Measurements from ENCODE around the gene FAM81B.

The FAM81B gene

DNA sequence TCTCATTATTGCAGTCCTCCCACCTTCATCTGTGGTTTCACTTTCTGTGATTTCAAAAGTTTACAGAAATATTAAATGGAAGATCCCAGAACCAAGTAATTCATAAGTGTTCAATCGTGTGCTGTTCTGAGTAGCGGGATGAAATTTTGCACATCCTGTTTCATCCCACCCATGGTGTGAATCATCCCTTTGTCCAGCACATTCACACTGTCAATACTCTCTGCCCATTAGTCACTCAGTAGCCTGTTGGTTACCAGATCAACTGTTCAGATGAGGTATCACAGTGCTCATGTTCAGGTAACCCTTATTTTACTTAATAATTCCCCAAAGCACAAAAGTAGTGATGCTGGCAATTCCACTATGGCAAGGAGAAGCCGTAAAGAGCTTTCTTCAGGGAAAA, 26.8 kb downstream of the FAM81B start:
- peaks cover 8 to 13% of the 10 kb centered on the region in 2 donors for H3K27me3 Mint-ChIP-seq
- DNase-seq (no peak), ATAC-seq (replicated peaks) (no peak)
- no peaks in the 10 kb centered on the region for H3K36me3 Mint-ChIP-seq (ENCODE audit: insufficient read depth)
- H3K9me3 Mint-ChIP-seq, result no peaks in the 10 kb centered on the region
- no peak overlapping the region for H3K27ac Mint-ChIP-seq
- no peaks in the 10 kb centered on the region for H3K4me1 Mint-ChIP-seq (ENCODE audit: low read depth in 2 of 2)
- no peak overlapping the region for H3K4me3 Mint-ChIP-seq

DNA sequence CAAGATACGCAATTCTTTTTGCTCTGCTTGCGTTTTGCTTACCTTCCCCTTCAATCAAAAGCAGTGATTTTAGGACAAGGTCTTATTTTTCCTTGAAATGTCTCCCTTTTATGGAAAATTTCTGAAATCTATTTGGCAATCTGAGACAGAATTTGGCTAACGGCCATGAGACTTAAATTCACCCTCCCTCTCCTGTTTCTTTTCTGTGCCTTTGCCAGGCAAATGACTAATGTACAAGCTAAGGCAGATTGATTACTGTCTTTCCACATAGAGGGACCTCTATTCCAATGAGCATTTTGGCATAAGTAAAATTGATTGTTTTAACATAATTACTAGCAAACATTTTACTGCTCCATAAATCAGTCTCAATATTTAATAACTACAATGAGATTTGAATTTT, 31.7 kb downstream of the FAM81B start:
- H3K27ac Mint-ChIP-seq, result no peak overlapping the region
- no peak overlapping the region for H3K4me3 Mint-ChIP-seq
- DNase-seq (no peak), ATAC-seq (replicated peaks) (no peak)
- no peaks in the 10 kb centered on the region for H3K4me1 Mint-ChIP-seq (ENCODE audit: low read depth in 2 of 2)
- no peaks in the 10 kb centered on the region for H3K36me3 Mint-ChIP-seq (ENCODE audit: insufficient read depth)
- H3K9me3 Mint-ChIP-seq, result no peaks in the 10 kb centered on the region
- H3K27me3 Mint-ChIP-seq, result peaks cover 7 to 14% of the 10 kb centered on the region in 2 donors

GRCh38 chr5:95424016-95424415, 32.9 kb downstream of the FAM81B start:
- Mint-ChIP-seq H3K4me1 (ENCODE audit: low read depth in 2 of 2) (no peaks in the 10 kb centered on the region), H3K9me3 (no peaks in the 10 kb centered on the region), H3K4me3 (no peak overlapping the region), H3K27ac (no peak overlapping the region), H3K27me3 (peaks cover 7 to 14% of the 10 kb centered on the region in 2 donors), H3K36me3 (ENCODE audit: insufficient read depth) (no peaks in the 10 kb centered on the region)
- DNase-seq (no peak), ATAC-seq (replicated peaks) (no peak)

DNA sequence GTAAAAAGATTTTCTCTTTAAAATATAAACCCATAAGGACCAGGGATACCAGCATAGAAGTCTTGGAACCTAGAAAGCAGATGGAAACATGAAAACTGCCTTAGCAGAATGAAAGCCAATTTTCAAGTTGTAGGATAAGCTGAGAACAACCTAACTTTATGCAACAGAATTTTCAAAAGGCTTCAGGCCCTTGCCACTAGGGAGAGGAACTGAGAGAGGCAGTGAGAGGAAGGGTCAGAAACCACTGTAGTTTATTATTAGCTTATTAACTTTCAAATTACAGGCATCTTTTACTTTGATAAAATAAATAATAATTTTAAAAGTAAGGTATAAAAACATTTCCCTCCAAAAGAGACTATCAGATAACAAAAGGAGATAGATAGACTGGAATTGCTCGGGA, 33.4 kb downstream of the FAM81B start:
- no peak for ATAC-seq (replicated peaks)
- no peaks in the 10 kb centered on the region for H3K4me1 Mint-ChIP-seq (ENCODE audit: low read depth in 2 of 2)
- no peaks in the 10 kb centered on the region for H3K36me3 Mint-ChIP-seq (ENCODE audit: insufficient read depth)
- DNase-seq, result no peak
- no peaks in the 10 kb centered on the region for H3K9me3 Mint-ChIP-seq
- H3K27me3 Mint-ChIP-seq, result peaks cover 7 to 14% of the 10 kb centered on the region in 2 donors
- H3K4me3 Mint-ChIP-seq, result no peak overlapping the region
- no peak overlapping the region for H3K27ac Mint-ChIP-seq

- no peaks in the 10 kb centered on the region for H3K4me1 Mint-ChIP-seq (ENCODE audit: low read depth in 2 of 2)
- H3K9me3 Mint-ChIP-seq, result no peaks in the 10 kb centered on the region
- DNase-seq (no peak), ATAC-seq (replicated peaks) (no peak)
- no peak overlapping the region for H3K27ac Mint-ChIP-seq
- no peak overlapping the region for H3K4me3 Mint-ChIP-seq
- peaks cover 0 to 12% of the 10 kb centered on the region in 2 donors for H3K27me3 Mint-ChIP-seq
- no peaks in the 10 kb centered on the region for H3K36me3 Mint-ChIP-seq (ENCODE audit: insufficient read depth)
Measured at GRCh38 chr5:95426227-95426626, 35.1 kb downstream of the FAM81B start.

- peaks cover 0 to 6% of the 10 kb centered on the region in 2 donors for H3K9me3 Mint-ChIP-seq
- H3K27ac Mint-ChIP-seq, result no peak overlapping the region
- peaks cover 4 to 17% of the 10 kb centered on the region in 2 donors for H3K27me3 Mint-ChIP-seq
- no peak for DNase-seq
- no peak for ATAC-seq (replicated peaks)
- no peak overlapping the region for H3K4me3 Mint-ChIP-seq
- no peaks in the 10 kb centered on the region for H3K36me3 Mint-ChIP-seq (ENCODE audit: insufficient read depth)
- no peaks in the 10 kb centered on the region for H3K4me1 Mint-ChIP-seq (ENCODE audit: low read depth in 2 of 2)
Measured at GRCh38 chr5:95432779-95433178, 41.6 kb downstream of the FAM81B start.

- H3K36me3 Mint-ChIP-seq (ENCODE audit: insufficient read depth), result no peaks in the 10 kb centered on the region
- DNase-seq, result no peak
- H3K27me3 Mint-ChIP-seq, result peaks cover 9 to 22% of the 10 kb centered on the region in 2 donors
- no peaks in the 10 kb centered on the region for H3K9me3 Mint-ChIP-seq
- no peak overlapping the region for H3K27ac Mint-ChIP-seq
- no peak for ATAC-seq (replicated peaks)
- H3K4me3 Mint-ChIP-seq, result no peak overlapping the region
- no peaks in the 10 kb centered on the region for H3K4me1 Mint-ChIP-seq (ENCODE audit: low read depth in 2 of 2)
Measured at GRCh38 chr5:95439801-95440493, 48.8 kb downstream of the FAM81B start.

- H3K27ac Mint-ChIP-seq, result no peak overlapping the region
- ATAC-seq (replicated peaks), result no peak
- H3K27me3 Mint-ChIP-seq, result peaks cover 9 to 28% of the 10 kb centered on the region in 2 donors
- H3K9me3 Mint-ChIP-seq, result no peaks in the 10 kb centered on the region
- no peak overlapping the region for H3K4me3 Mint-ChIP-seq
- no peaks in the 10 kb centered on the region for H3K36me3 Mint-ChIP-seq (ENCODE audit: insufficient read depth)
- H3K4me1 Mint-ChIP-seq (ENCODE audit: low read depth in 2 of 2), result no peaks in the 10 kb centered on the region
- no peak for DNase-seq
Measured at GRCh38 chr5:95440825-95441224, 49.7 kb downstream of the FAM81B start.

DNA sequence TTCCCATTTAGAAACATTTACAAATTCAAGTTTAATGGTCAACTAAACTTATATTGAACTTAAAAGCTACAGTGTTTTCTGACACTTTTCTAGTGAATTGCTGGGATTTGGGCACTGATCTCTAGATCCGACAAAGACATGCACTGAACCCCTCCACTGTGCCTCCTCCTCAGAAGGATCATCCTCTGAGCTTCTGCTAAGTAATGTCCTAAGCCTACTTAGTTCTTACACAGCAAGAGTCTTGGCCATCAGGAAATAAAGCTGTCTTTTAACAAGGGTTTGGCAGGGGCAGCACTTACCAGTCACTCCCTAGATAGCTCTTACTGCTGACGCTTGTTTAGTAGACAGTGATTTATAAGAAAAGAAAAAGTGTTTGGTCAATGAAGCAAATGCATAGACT, 50.5 kb downstream of the FAM81B start:
- peaks cover 9 to 27% of the 10 kb centered on the region in 2 donors for H3K27me3 Mint-ChIP-seq
- no peak overlapping the region for H3K4me3 Mint-ChIP-seq
- DNase-seq (no peak), ATAC-seq (replicated peaks) (no peak)
- no peaks in the 10 kb centered on the region for H3K36me3 Mint-ChIP-seq (ENCODE audit: insufficient read depth)
- no peaks in the 10 kb centered on the region for H3K4me1 Mint-ChIP-seq (ENCODE audit: low read depth in 2 of 2)
- no peaks in the 10 kb centered on the region for H3K9me3 Mint-ChIP-seq
- H3K27ac Mint-ChIP-seq, result no peak overlapping the region

- no peak overlapping the region for H3K27ac Mint-ChIP-seq
- peaks cover 0 to 24% of the 10 kb centered on the region in 2 donors for H3K27me3 Mint-ChIP-seq
- H3K36me3 Mint-ChIP-seq (ENCODE audit: insufficient read depth), result no peaks in the 10 kb centered on the region
- ATAC-seq (replicated peaks) (no peak), DNase-seq (no peak)
- H3K4me1 Mint-ChIP-seq (ENCODE audit: low read depth in 2 of 2), result no peaks in the 10 kb centered on the region
- no peak overlapping the region for H3K4me3 Mint-ChIP-seq
- H3K9me3 Mint-ChIP-seq, result no peaks in the 10 kb centered on the region
Measured at GRCh38 chr5:95445442-95445841, 54.3 kb downstream of the FAM81B start.

GRCh38 chr5:95445995-95446394, 54.8 kb downstream of the FAM81B start:
- Mint-ChIP-seq H3K4me1 (ENCODE audit: low read depth in 2 of 2) (no peaks in the 10 kb centered on the region), H3K27ac (no peak overlapping the region), H3K4me3 (no peak overlapping the region), H3K27me3 (peaks cover 0 to 18% of the 10 kb centered on the region in 2 donors), H3K9me3 (no peaks in the 10 kb centered on the region), H3K36me3 (ENCODE audit: insufficient read depth) (no peaks in the 10 kb centered on the region)
- DNase-seq (no peak), ATAC-seq (replicated peaks) (no peak)

DNA sequence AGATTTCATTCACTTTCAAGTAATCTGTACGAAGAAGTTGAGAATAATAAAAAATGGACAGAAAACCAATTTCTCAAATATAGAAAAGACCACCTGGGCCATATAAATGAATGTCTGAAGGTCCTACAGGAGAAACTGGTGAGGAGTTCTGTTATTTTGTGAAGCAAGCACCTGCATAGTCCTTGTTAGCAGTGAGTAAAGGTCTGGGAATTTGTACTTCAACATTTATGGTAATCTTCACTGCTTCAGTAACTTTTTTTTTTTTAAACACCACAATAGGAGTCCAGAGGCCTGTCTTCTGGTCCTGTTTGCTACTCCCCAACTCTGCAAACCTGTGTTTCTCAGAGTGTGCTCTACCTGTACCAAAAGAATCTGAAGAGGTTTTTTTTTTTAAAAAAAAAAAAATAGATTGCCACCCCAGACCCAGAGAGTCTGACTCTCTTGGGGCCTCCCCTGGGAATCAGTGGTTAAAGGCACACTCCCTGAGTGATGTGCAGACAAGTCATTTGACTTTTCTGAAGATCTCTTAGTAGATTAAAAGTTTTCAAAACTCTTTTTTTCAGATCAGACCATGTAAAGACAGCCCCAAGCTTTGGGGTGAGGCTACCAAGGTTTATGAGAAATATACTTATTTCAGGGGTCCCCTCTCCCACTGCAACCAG, 55.5 kb downstream of the FAM81B start:
- Mint-ChIP-seq H3K27ac (no peak overlapping the region), H3K36me3 (ENCODE audit: insufficient read depth) (no peaks in the 10 kb centered on the region)
- no peak for ATAC-seq (replicated peaks)

DNA sequence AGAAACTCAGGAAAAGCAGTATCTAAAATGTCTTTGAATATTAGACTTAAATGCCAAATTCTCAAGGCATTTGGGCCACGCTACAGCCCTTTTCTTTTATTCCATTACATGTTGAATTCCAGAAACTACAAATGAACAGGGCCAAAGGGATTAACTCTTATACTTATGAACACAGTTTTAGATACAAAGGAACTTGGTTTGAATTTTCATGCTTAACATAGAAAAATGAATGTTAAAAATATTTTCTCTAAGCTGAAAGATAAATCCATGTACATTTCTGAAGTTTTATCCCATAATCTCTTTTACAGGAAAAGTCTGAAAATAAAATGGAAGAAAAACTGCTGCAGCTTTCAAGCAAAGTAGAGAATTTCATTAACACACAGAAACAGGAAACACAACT, 56.8 kb downstream of the FAM81B start:
- ATAC-seq (replicated peaks), result no peak
- H3K4me1 Mint-ChIP-seq (ENCODE audit: low read depth in 2 of 2), result no peaks in the 10 kb centered on the region
- no peak overlapping the region for H3K27ac Mint-ChIP-seq
- H3K27me3 Mint-ChIP-seq, result peaks cover 0 to 17% of the 10 kb centered on the region in 2 donors
- no peak overlapping the region for H3K4me3 Mint-ChIP-seq
- DNase-seq, result no peak
- no peaks in the 10 kb centered on the region for H3K36me3 Mint-ChIP-seq (ENCODE audit: insufficient read depth)
- H3K9me3 Mint-ChIP-seq, result no peaks in the 10 kb centered on the region

More for the DNA sequence above, 55.5 kb downstream of the FAM81B start:
- Mint-ChIP-seq H3K9me3 (no peaks in the 10 kb centered on the region), H3K4me1 (ENCODE audit: low read depth in 2 of 2) (no peaks in the 10 kb centered on the region), H3K27me3 (peaks cover 0 to 17% of the 10 kb centered on the region in 2 donors), H3K4me3 (no peak overlapping the region)
- no peak for DNase-seq

GRCh38 chr5:95448789-95449188, 57.6 kb downstream of the FAM81B start:
- Mint-ChIP-seq H3K4me3 (no peak overlapping the region), H3K36me3 (ENCODE audit: insufficient read depth) (no peaks in the 10 kb centered on the region), H3K9me3 (no peaks in the 10 kb centered on the region), H3K27ac (no peak overlapping the region), H3K4me1 (ENCODE audit: low read depth in 2 of 2) (no peaks in the 10 kb centered on the region), H3K27me3 (peaks cover 0 to 17% of the 10 kb centered on the region in 2 donors)
- ATAC-seq (replicated peaks) (no peak), DNase-seq (no peak)

Data from effector memory CD8-positive, alpha-beta T cell (primary cell).